Glomerular visceral epithelial cell (primary cell): Measurements from ENCODE around the gene CCDC126.
"Not testable (repeated sequence)": the region's sequence is repeated elsewhere in the genome, so short reads cannot be mapped to it uniquely, and the experiment has no call there.

Experiments used
- DNase-seq: peaks from one replicate; pipeline ENCODE4 v3.0.0-alpha.2; 2016; ENCODE audit errors: extremely low spot score

Gene CCDC126

GRCh38 chr7:23597094-23598091 is at the start of gene CCDC126:
Gene CCDC126, plus strand, starts transcription at chr7:23597382. Its CDS starts 13,934 bp downstream, at chr7:23611316.
- DNase-seq, result peak; percentile 88

- no peak for DNase-seq
Measured at GRCh38 chr7:23547662-23548061, 49.5 kb upstream of the CCDC126 start.

- no peak for DNase-seq
Measured at GRCh38 chr7:23558303-23558702, 38.9 kb upstream of the CCDC126 start.

- DNase-seq, result peak; percentile 68
Measured at GRCh38 chr7:23570592-23571200, 26.5 kb upstream of the CCDC126 start.

GRCh38 chr7:23581975-23582374 is 15.2 kb upstream of the CCDC126 start:
- DNase-seq, result not testable (repeated sequence)

- not testable (repeated sequence) for DNase-seq
Measured at GRCh38 chr7:23585304-23585703, 11.9 kb upstream of the CCDC126 start.

- no peak for DNase-seq
Measured at GRCh38 chr7:23586159-23586558, 11.0 kb upstream of the CCDC126 start.

- DNase-seq, result no peak
Measured at GRCh38 chr7:23590529-23590928, 6.7 kb upstream of the CCDC126 start.

GRCh38 chr7:23593706-23594105 is 3.5 kb upstream of the CCDC126 start:
- no peak for DNase-seq

- DNase-seq, result peak; percentile 40
Measured at GRCh38 chr7:23594879-23595604, 2.1 kb upstream of the CCDC126 start.

GRCh38 chr7:23598296-23598695 is 1.1 kb downstream of the CCDC126 start:
- no peak for DNase-seq

- DNase-seq, result no peak
Measured at GRCh38 chr7:23600236-23600635, 3.1 kb downstream of the CCDC126 start.

- no peak for DNase-seq
Measured at GRCh38 chr7:23603632-23604295, 6.6 kb downstream of the CCDC126 start.

- DNase-seq, result no peak
Measured at GRCh38 chr7:23604296-23604640, 7.1 kb downstream of the CCDC126 start.

- DNase-seq, result no peak
Measured at GRCh38 chr7:23607130-23607529, 9.9 kb downstream of the CCDC126 start.

GRCh38 chr7:23607866-23608265 is 10.7 kb downstream of the CCDC126 start:
- DNase-seq, result no peak

- no peak for DNase-seq
Measured at GRCh38 chr7:23615331-23615730, 18.1 kb downstream of the CCDC126 start.

GRCh38 chr7:23616593-23616992 is 19.4 kb downstream of the CCDC126 start:
- no peak for DNase-seq

- DNase-seq, result no peak
Measured at GRCh38 chr7:23617482-23617881, 20.3 kb downstream of the CCDC126 start.

GRCh38 chr7:23618241-23618640 is 21.1 kb downstream of the CCDC126 start:
- DNase-seq, result peak; percentile 55

- no peak for DNase-seq
Measured at GRCh38 chr7:23619141-23619540, 22.0 kb downstream of the CCDC126 start.

GRCh38 chr7:23622506-23622925 is 25.3 kb downstream of the CCDC126 start:
- DNase-seq, result peak; percentile 9
